ENCODE results near the gene NSMCE1.
"Not testable (repeated sequence)": the region's sequence is repeated elsewhere in the genome, so short reads cannot be mapped to it uniquely, and the experiment has no call there.

Gene NSMCE1

GRCh38 chr16:27205423-27206065 lies 63.0 kb downstream of the NSMCE1 start:
- in situ Hi-C loops (cut with MboI; ENCODE audit: low sequenced_read_pairs, unreplicated experiment) = no loop called here
- TF ChIP-seq, protein P1, sequence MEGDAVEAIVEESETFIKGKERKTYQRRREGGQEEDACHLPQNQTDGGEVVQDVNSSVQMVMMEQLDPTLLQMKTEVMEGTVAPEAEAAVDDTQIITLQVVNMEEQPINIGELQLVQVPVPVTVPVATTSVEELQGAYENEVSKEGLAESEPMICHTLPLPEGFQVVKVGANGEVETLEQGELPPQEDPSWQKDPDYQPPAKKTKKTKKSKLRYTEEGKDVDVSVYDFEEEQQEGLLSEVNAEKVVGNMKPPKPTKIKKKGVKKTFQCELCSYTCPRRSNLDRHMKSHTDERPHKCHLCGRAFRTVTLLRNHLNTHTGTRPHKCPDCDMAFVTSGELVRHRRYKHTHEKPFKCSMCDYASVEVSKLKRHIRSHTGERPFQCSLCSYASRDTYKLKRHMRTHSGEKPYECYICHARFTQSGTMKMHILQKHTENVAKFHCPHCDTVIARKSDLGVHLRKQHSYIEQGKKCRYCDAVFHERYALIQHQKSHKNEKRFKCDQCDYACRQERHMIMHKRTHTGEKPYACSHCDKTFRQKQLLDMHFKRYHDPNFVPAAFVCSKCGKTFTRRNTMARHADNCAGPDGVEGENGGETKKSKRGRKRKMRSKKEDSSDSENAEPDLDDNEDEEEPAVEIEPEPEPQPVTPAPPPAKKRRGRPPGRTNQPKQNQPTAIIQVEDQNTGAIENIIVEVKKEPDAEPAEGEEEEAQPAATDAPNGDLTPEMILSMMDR (IDR thresholded peaks at IDR 0.05; ENCODE audit: borderline replicate concordance, control extremely low read depth, extremely low read depth, insufficient read depth, missing control alignments) = no peak
- DNase-seq (ENCODE audit: low spot score) = no peak

DNA sequence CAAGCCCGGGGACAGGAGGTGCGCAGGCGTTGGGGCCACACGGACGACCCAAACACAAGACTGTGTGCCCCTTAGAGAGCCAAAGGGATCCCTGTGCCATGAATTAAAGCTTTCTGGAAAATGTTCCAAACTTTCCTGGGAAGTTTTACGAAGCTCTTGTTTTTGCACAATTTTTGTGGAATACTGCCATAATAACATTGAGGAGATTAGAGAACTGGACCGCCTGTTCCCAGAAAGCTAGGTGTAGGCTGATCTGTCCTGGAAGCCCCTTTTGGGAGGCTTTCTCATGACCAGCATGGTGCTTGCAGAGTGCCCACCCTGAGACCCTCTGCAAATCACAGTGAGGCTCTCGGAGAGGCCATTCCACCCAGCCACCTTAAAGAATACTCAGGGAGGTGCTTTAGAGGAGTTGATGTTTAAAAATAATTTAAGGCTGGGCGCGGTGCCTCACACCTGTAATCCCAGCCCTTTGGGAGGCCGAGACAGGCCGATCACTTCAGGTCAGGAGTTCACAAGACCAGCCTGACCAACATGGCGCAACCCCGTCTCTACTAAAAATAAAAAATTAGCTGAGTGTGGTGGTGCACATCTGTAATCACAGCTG lies 64.2 kb downstream of the NSMCE1 start:
- TF ChIP-seq, protein P1 (IDR thresholded peaks at IDR 0.05; ENCODE audit: borderline replicate concordance, control extremely low read depth, extremely low read depth, insufficient read depth, missing control alignments) = no peak
- no peak for DNase-seq (ENCODE audit: low spot score)
- in situ Hi-C loops (cut with MboI; ENCODE audit: low sequenced_read_pairs, unreplicated experiment) = no loop called here

DNA sequence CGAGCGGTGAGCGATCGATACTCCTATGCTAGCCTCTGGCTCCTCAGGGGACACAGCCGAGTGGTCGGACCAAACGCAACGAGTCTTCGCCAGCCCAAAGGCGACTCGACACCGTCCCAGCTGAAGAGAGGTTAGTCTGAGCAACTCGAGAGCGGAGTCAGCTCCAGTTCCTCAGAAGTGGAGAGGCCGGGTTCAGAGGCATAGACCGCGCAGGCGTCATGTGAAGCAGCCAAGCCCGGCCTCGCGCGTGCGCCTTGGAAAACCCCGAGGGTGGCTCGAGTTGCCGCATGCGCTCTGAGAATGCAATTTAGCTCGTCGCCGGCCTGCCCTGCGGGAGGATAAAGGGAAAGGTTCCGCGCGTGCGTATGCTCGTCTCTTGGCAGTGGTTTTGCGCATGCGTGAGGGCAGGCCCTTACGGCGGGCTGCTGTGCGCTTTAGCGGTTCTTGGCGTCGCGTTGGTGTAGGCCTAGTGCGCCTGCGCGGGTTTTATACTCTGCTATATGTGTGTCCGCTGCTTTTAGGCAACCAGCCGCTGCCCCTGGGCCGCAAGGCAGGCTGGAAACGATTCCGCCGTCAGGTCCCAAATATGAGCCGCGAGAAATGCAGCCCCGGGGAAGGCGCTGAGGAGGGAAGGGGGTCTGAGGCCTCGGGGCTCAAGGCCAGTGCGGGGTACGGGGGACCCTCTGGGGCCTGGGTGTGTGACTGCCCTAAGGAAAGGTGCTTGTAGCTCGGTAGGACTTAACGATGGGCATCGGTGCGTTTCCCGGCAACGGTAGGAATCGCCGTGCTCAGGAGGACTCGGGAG lies 64.9 kb downstream of the NSMCE1 start, which contains the start of gene KDM8:
TSS of gene KDM8 (plus strand) at position 20 of the 805 bp plus-strand sequence. CDS start 6,598 bp downstream, outside the sequence.
- DNase-seq (ENCODE audit: low spot score) = peak; percentile 99
- in situ Hi-C loops (cut with MboI; ENCODE audit: low sequenced_read_pairs, unreplicated experiment) = no loop called here
- TF ChIP-seq, protein P1 (IDR thresholded peaks at IDR 0.05; ENCODE audit: borderline replicate concordance, control extremely low read depth, extremely low read depth, insufficient read depth, missing control alignments) = no peak

- TF ChIP-seq, protein P1 (IDR thresholded peaks at IDR 0.05; ENCODE audit: borderline replicate concordance, control extremely low read depth, extremely low read depth, insufficient read depth, missing control alignments) = no peak
- DNase-seq (ENCODE audit: low spot score) = peak; percentile 82
- in situ Hi-C loops (cut with MboI; ENCODE audit: low sequenced_read_pairs, unreplicated experiment) = no loop called here
Measured at GRCh38 chr16:27202923-27203506, 65.6 kb downstream of the NSMCE1 start.

DNA sequence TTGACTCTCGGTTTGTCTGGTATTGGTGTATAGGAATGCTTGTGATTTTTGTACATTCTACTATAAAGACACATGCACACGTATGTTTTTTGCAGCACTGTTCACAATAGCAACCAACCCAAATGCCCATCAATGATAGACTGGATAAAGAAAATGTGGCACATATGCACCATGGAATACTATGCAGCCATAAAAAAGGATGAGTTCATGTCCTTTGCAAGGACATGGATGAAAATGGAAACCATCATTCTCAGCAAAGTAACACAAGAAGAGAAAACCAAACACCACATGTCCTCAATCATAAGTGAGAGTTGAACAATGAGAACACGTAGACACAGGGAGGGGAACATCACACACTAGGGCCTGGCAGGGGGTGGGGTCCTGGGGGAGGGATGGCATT lies 67.7 kb downstream of the NSMCE1 start:
- DNase-seq (ENCODE audit: low spot score); in situ Hi-C loops (cut with MboI; ENCODE audit: low sequenced_read_pairs, unreplicated experiment): not testable (repeated sequence)

GRCh38 chr16:27199736-27200135 lies 68.8 kb downstream of the NSMCE1 start:
- no peak for DNase-seq (ENCODE audit: low spot score)
- in situ Hi-C loops (cut with MboI; ENCODE audit: low sequenced_read_pairs, unreplicated experiment) = no loop called here

More at GRCh38 chr16:27199736-27200135, 68.8 kb downstream of the NSMCE1 start:
- TF ChIP-seq, protein P1 (IDR thresholded peaks at IDR 0.05; ENCODE audit: borderline replicate concordance, control extremely low read depth, extremely low read depth, insufficient read depth, missing control alignments) = no peak

Measured in GM13976 (cell line).